Measurements from ENCODE around the gene NMB.

The NMB gene

GRCh38 chr15:84609818-84610525, 48.0 kb downstream of the NMB start:
- no peak for DNase-seq

GRCh38 chr15:84608707-84609284, 49.2 kb downstream of the NMB start:
- no peak for DNase-seq

GRCh38 chr15:84606653-84607120, 51.3 kb downstream of the NMB start:
- no peak for DNase-seq

- no peak for DNase-seq
Measured at GRCh38 chr15:84605554-84605882, 52.5 kb downstream of the NMB start.
